OCI-LY3 (cell line): ENCODE results near the gene ANKRD28.

ENCODE experiments used
- H2AFZ ChIP-seq: fragments of 200-600, 300-600 bp; shearing (Covaris generic); 2 replicates; pipeline ENCODE4 v1.6.0; 2014; ENCODE audit warnings: antibody characterized with exemption, low read depth, low read length
- H3K27ac ChIP-seq: fragments of 200-600, 300-600 bp; sonication (generic); 2 replicates; pipeline ENCODE4 v1.5.1; 2014; ENCODE audit warnings: mild to moderate bottlenecking, low read length, moderate library complexity, mixed read lengths
- H3K27me3 ChIP-seq: fragments of 200-600, 300-600 bp; sonication (generic); 2 replicates; pipeline ENCODE4 v1.6.1; 2014; ENCODE audit warnings: low read depth, low read length, mixed read lengths
- H3K36me3 ChIP-seq: fragments of 200-600, 300-600 bp; sonication (generic); replicated peaks from 2 replicates; pipeline ENCODE3; 2014; ENCODE audit warnings: low read depth, low read length, mixed read lengths
- H3K4me1 ChIP-seq: fragments of 300-600, 200-600 bp; sonication (generic); 2 replicates; pipeline ENCODE4 v1.6.1; 2014; ENCODE audit warnings: low read length, mixed read lengths
- H3K4me2 ChIP-seq: fragments of 200-600, 300-600 bp; sonication (generic); 2 replicates; pipeline ENCODE4 v1.6.1; 2014; ENCODE audit warnings: low read length, mixed read lengths
- H3K4me3 ChIP-seq: fragments of 300-600, 200-600 bp; sonication (generic); 2 replicates; pipeline ENCODE4 v1.5.1; 2014; ENCODE audit warnings: antibody characterized with exemption, mild to moderate bottlenecking, low read length, moderate library complexity
- H3K79me2 ChIP-seq: fragments of 300-600, 200-600 bp; shearing (Covaris generic); 2 replicates; pipeline ENCODE4 v1.6.1; 2014; ENCODE audit warnings: mild to moderate bottlenecking, low read length, mixed read lengths
- H3K9ac ChIP-seq: fragments of 300-600, 200-600 bp; shearing (Covaris generic); 2 replicates; pipeline ENCODE4 v1.6.0; 2014; ENCODE audit warnings: mild to moderate bottlenecking, low read length, moderate library complexity
- H3K9me3 ChIP-seq: fragments of 200-600, 300-600 bp; shearing (Covaris generic); 2 replicates; pipeline ENCODE4 v1.6.1; 2014; ENCODE audit warnings: low read length, mixed read lengths; ENCODE audit not compliant: insufficient read depth
- H4K20me1 ChIP-seq: fragments of 200-600, 300-600 bp; sonication (generic); 2 replicates; pipeline ENCODE4 v1.6.1; 2016; ENCODE audit warnings: low read length, mixed read lengths; ENCODE audit not compliant: insufficient read depth
- EZH2phosphoT487 ChIP-seq: fragments of 200-600 bp; shearing (Covaris generic); IDR thresholded peaks from 2 replicates; pipeline ENCODE4 v1.6.1; 2018; ENCODE audit warnings: antibody characterized with exemption, mixed run types, low read depth
- TF ChIP-seq, protein P1 (sequence below): fragments of 200-600, 300-600 bp; sonication (generic); IDR thresholded peaks from 2 replicates; pipeline ENCODE4 v1.5.1; 2014; ENCODE audit warnings: antibody characterized with exemption, low read length, low read depth

ANKRD28 gene

GRCh38 chr3:15787526-15787925 lies 10.3 kb downstream of the ANKRD28 start:
- H3K4me3 ChIP-seq: no peak overlapping the region
- H3K4me2 ChIP-seq: no peak overlapping the region
- peaks cover 3% of the 10 kb centered on the region; the same call in 1 of the 2 replicates for H3K79me2 ChIP-seq
- TF ChIP-seq, protein P1, sequence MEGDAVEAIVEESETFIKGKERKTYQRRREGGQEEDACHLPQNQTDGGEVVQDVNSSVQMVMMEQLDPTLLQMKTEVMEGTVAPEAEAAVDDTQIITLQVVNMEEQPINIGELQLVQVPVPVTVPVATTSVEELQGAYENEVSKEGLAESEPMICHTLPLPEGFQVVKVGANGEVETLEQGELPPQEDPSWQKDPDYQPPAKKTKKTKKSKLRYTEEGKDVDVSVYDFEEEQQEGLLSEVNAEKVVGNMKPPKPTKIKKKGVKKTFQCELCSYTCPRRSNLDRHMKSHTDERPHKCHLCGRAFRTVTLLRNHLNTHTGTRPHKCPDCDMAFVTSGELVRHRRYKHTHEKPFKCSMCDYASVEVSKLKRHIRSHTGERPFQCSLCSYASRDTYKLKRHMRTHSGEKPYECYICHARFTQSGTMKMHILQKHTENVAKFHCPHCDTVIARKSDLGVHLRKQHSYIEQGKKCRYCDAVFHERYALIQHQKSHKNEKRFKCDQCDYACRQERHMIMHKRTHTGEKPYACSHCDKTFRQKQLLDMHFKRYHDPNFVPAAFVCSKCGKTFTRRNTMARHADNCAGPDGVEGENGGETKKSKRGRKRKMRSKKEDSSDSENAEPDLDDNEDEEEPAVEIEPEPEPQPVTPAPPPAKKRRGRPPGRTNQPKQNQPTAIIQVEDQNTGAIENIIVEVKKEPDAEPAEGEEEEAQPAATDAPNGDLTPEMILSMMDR: no peak
- TF ChIP-seq EZH2phosphoT487: no peak
- no peaks in the 10 kb centered on the region for H3K36me3 ChIP-seq
- H2AFZ ChIP-seq: no peak overlapping the region
- no peaks in the 10 kb centered on the region for H3K4me1 ChIP-seq
- no peaks in the 10 kb centered on the region for H4K20me1 ChIP-seq
- no peak overlapping the region for H3K9ac ChIP-seq
- no peaks in the 10 kb centered on the region for H3K27me3 ChIP-seq
- no peaks in the 10 kb centered on the region for H3K9me3 ChIP-seq
- H3K27ac ChIP-seq: no peak overlapping the region

GRCh38 chr3:15783361-15783969 lies 14.3 kb downstream of the ANKRD28 start:
- H3K36me3 ChIP-seq: no peaks in the 10 kb centered on the region

GRCh38 chr3:15782429-15782828 lies 15.3 kb downstream of the ANKRD28 start:
- H3K9ac ChIP-seq: no peak overlapping the region
- H3K4me2 ChIP-seq: no peak overlapping the region
- H3K79me2 ChIP-seq: peaks cover 4% of the 10 kb centered on the region; the same call in 1 of the 2 replicates

More at GRCh38 chr3:15783361-15783969, 14.3 kb downstream of the ANKRD28 start:
- Histone ChIP-seq H3K9me3 (no peaks in the 10 kb centered on the region), H3K4me2 (no peak overlapping the region), H3K4me1 (no peaks in the 10 kb centered on the region), H3K4me3 (no peak overlapping the region), H3K9ac (no peak overlapping the region), H3K27ac (no peak overlapping the region), H4K20me1 (no peaks in the 10 kb centered on the region), H3K27me3 (no peaks in the 10 kb centered on the region), H3K79me2 (peaks cover 4% of the 10 kb centered on the region; the same call in 1 of the 2 replicates), H2AFZ (no peak overlapping the region)
- TF ChIP-seq, protein P1: no peak
- TF ChIP-seq EZH2phosphoT487: no peak

GRCh38 chr3:15781637-15782402 lies 16.0 kb downstream of the ANKRD28 start:
- H4K20me1 ChIP-seq: no peaks in the 10 kb centered on the region
- no peak overlapping the region for H3K4me2 ChIP-seq
- no peak overlapping the region for H3K9ac ChIP-seq
- H3K27me3 ChIP-seq: no peaks in the 10 kb centered on the region
- no peak for TF ChIP-seq EZH2phosphoT487
- TF ChIP-seq, protein P1: no peak
- no peaks in the 10 kb centered on the region for H3K36me3 ChIP-seq
- H3K27ac ChIP-seq: no peak overlapping the region
- peaks cover 4% of the 10 kb centered on the region; the same call in 1 of the 2 replicates for H3K79me2 ChIP-seq
- H3K4me3 ChIP-seq: no peak overlapping the region
- no peaks in the 10 kb centered on the region for H3K4me1 ChIP-seq
- no peak overlapping the region for H2AFZ ChIP-seq
- H3K9me3 ChIP-seq: no peaks in the 10 kb centered on the region

More at GRCh38 chr3:15782429-15782828, 15.3 kb downstream of the ANKRD28 start:
- H3K9me3 ChIP-seq: no peaks in the 10 kb centered on the region
- no peaks in the 10 kb centered on the region for H3K27me3 ChIP-seq
- TF ChIP-seq EZH2phosphoT487: no peak
- TF ChIP-seq, protein P1: no peak
- H3K36me3 ChIP-seq: no peaks in the 10 kb centered on the region
- H3K4me1 ChIP-seq: no peaks in the 10 kb centered on the region
- H2AFZ ChIP-seq: no peak overlapping the region
- no peak overlapping the region for H3K4me3 ChIP-seq
- H4K20me1 ChIP-seq: no peaks in the 10 kb centered on the region
- H3K27ac ChIP-seq: no peak overlapping the region
